IPS-18c (cell line): Measurements from ENCODE around the gene RAMAC.
A peak's percentile ranks its signal among the peaks of the same experiment; 100 is the strongest.

Experiments
- H3K4me3 ChIP-seq: 2 replicates; pipeline ENCODE4 v1.7.0; 2013; ENCODE audit warnings: low read depth, mild to moderate bottlenecking, low read length, moderate library complexity; ENCODE audit not compliant: insufficient read depth
- H3K9me3 ChIP-seq: one replicate; pipeline ENCODE4 v1.6.1; 2013; ENCODE audit warnings: mild to moderate bottlenecking, low read length, moderate library complexity; ENCODE audit not compliant: control insufficient read depth, insufficient read depth

RAMAC gene

DNA sequence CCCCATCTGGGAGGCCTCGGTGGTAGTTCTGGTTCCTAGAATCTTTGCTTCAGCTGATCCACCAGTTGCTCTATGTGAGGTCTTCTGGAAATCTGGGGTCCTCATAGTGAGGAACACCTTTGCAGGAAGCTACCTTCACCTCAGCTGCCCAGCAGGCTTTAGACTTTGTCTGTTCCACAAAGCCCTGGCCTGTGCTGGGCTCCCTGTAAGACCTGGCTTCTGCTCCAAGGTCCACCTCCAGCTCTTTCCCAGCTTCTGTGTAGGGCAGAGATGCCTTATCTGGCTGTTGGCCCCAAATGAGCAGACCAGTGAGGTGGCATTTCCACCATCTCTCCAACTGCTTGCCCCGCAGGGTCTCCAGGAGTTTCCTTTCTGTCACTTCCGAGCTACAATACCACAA is 25.2 kb upstream of the RAMAC start:
- H3K4me3 ChIP-seq = no peak overlapping the region

DNA sequence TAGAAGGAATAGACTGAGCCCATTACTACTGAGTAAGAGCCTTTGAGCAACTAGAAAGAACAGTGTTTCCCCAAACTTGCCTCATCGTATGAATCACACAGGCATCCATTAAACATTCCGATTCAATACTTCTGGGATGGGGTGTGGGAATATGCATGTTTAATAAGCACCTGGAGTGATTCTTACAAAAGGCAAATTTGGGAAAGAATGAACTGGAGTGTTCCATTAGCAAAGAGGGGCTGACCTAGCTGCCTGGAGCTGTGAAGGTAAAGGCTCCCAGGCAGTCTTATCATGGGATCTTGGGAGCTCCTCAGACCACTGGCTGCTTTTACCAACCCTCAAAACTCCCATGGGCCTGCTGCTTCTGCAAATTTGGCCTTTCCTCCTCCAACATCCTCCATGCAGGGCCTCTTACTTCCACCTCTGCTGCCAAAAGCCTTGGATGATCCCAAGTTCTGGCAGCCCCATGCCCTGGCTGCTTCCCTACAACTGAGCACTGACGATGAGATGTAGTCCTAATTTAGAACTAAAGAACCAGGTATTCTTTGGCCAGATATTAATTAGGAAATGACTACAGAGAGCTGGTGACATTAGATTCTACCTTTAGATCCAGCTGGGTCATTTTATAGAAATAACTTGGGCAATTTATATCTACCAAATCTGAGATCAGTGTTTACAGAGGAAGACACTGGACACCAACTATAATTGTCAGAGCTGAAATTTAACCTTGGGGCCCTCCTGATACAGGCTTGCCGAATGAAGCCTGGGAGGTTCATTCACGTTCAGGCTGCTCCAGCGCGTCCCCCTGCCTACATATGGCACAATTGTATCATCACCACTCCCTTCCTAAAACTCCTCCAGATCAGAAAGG is 22.3 kb upstream of the RAMAC start:
- Histone ChIP-seq H3K4me3 (no peak overlapping the region), H3K9me3 (no peaks in the 10 kb centered on the region)

More for the DNA sequence above, 25.2 kb upstream of the RAMAC start:
- H3K9me3 ChIP-seq = no peaks in the 10 kb centered on the region

DNA sequence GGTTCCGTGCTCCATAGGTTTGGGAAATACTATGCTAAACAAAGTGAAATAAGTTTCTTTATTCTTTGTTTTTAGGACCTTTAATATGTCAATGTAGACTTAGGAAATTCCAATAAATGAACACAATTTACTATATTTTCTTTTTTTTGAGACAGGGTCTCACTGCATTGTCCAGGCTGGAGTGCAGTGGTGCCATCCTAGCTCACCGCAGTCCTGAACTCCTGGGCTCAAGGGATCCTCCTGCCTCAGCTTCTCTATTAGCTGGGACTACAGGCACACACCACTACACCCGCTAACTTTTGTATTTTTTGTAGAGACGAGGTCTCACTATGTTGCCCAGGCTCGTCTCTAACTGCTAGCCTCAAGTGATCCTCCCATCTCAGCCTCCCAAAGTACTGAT is 21.1 kb upstream of the RAMAC start:
- H3K4me3 ChIP-seq = no peak overlapping the region
- no peaks in the 10 kb centered on the region for H3K9me3 ChIP-seq

DNA sequence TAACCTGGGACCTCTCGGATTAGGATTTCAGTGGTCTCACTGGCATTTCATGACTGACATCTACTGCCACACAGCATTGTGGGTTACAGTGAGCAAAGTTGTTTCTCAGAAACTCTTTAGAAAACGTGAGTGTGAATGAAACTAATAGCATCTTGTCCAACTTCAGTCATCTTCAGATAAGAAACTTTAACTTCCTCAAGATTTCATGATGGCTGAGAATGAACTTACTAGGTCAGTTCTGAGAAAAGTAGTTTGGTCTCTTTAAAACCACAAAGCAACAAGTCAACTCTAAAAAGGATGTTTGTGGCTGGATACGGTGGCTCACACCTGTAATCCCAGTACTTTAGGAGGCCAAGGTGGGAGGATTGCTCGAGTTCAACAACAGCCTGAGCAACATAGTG is 19.3 kb upstream of the RAMAC start:
- no peaks in the 10 kb centered on the region for H3K9me3 ChIP-seq

DNA sequence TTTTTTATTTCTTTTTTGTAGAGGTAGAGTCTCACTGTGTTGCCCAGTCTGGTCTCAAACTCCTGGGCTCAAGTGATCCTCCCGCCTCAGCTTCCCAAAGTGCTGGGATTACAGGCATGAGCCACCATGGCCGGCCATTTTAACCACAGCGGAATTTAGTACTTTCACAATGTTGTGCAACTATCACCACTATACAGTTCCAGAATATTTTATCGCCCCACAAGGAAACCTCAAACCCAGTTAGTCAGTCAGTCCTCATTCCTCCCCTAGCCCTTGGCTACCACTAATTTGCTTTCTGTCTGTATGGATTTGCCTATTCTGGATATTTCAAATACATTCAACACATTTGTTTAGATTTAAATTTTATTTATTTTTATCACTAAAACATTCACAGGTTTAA is 17.9 kb upstream of the RAMAC start:
- H3K9me3 ChIP-seq = no peaks in the 10 kb centered on the region
- no peak overlapping the region for H3K4me3 ChIP-seq

More for the DNA sequence above, 19.3 kb upstream of the RAMAC start:
- H3K4me3 ChIP-seq = no peak overlapping the region

DNA sequence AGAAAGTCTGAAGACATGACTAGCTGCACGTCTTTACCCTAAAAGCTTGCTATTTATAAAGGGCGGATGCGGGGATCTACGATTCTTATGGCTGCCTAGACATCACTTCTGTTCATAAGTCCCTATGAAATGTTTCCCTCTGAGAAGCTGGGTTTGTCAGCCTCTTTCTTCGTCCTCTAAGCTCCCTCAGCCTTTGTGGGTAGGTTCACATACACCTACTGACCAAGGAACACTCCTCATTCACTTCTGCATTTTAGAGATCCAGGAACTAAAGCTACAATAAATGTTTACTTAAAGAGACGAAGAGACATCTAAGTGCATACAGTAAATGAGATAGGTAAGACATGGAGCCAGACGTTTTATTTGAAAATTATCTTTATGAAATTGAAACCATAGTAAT is 16.7 kb upstream of the RAMAC start:
- H3K9me3 ChIP-seq = no peaks in the 10 kb centered on the region
- H3K4me3 ChIP-seq = no peak overlapping the region

DNA sequence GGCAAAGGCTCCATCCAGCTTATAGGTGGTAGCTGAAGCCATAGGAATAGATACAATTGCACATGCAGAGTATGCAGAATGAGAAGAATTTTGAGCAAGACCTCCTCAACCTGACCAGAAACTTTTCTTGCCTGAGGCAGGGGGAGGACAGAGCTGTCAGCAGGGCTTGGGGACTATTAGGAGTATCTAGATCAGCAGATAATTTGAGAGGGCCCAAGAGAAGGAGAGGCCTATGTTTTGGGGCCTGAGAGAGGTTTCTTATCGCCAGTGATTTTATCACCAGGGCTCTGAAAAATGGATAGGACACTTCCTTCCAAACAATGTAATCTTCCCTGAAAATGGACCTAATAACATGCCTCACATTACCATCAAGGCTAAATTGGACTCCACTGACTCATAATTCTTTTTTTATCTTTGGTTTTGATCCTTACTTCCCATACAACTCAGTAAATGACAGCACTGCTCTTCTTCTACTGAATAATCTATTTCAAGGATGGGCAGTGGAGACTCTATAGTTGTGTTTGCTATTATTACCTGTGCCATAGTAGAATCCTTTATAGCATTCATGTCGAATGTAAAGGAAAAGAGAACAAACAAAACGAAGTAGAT is 15.8 kb upstream of the RAMAC start:
- Histone ChIP-seq H3K4me3 (no peak overlapping the region), H3K9me3 (no peaks in the 10 kb centered on the region)

DNA sequence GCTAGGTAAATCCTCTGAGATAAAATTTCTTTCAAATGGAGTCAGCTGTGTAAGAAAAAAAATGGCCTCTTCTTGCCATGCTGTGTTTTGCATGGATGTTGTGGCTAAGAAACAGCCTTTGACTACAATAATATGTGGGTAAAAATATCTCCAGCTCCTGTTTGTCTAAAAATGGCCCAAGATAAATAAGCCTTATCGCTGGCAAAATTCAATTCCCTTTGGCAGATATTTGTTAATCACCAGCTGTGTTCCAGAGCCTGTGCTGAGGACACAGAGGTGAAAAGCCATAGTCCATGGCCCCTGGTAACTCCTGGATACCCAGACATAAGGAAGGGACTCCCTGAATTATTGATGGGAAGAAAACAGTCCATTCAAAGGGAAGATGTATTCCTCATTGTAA is 15.3 kb upstream of the RAMAC start:
- no peaks in the 10 kb centered on the region for H3K9me3 ChIP-seq
- H3K4me3 ChIP-seq = no peak overlapping the region

DNA sequence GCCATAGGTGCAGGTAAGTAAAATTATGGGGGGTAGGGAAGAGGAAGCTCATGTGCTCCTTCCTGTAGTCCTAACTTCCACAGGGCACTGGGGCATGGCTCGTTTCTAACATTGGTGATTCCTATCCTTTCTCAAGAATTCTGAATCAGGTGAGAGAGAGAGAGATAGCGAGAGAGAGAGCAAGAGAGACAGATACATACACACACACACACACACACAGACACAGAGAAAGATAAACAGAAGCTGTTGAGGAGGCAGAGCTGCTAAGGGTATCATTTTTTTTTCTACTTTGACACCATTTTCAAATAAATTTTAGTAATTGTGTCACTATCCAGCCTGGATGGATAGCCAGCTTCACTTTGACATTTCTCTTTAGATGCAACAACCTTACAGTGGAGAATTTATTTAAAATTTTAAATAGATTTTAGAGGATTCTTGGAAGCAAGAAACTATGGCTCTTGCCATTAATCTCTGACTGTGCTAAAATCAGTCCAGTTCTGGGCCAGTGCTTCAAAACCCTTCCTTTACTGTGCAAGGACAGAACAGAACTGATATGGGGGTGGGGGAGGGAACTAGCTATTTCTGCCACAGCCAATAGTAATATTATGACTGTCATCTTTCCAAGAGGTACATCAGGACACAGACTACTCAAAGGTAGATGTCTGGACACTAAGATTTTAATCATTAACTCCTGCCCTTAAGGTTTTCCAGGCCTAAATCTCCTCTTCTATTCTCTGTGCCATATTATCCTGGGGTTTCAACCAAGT is 14.6 kb upstream of the RAMAC start:
- Histone ChIP-seq H3K9me3 (no peaks in the 10 kb centered on the region), H3K4me3 (no peak overlapping the region)

DNA sequence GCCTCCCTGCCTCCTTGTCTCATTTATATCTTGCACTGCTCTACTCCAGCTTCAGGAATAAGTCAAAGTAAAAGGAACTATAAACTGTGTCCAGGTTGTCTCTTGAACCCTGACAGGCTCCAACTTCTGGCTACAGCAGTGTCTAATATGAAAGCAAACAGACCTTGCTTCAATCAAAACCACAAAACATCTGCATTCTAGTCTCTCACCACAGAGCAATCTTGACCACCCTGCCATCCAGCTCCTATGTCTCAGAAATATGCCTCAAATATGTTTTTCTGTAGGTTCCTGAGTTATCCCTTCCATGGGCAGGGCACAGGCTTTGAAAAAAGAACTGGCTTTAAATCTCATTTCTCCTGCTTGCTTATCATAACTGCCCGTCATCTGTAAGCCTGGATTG is 13.0 kb upstream of the RAMAC start:
- no peaks in the 10 kb centered on the region for H3K9me3 ChIP-seq
- no peak overlapping the region for H3K4me3 ChIP-seq

DNA sequence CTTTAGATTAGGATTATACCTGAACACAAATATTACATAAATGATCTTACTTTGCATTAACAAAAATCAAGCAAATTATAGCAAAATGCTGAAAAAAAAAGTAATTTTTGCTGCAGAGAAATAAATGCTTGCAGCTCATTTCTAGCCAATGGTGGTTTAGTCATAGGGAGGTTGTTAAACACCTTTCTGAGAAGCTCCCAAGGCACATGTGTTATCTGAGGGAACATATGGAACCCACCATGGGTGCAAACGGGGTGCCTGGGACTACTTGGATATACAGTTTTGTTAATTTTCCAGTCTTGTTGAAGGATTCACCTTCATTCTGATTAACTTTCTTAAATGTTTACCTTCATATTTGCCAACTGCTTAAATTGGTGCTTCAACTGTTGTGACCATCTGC is 8.9 kb upstream of the RAMAC start:
- H3K4me3 ChIP-seq = no peak overlapping the region
- H3K9me3 ChIP-seq = no peaks in the 10 kb centered on the region

DNA sequence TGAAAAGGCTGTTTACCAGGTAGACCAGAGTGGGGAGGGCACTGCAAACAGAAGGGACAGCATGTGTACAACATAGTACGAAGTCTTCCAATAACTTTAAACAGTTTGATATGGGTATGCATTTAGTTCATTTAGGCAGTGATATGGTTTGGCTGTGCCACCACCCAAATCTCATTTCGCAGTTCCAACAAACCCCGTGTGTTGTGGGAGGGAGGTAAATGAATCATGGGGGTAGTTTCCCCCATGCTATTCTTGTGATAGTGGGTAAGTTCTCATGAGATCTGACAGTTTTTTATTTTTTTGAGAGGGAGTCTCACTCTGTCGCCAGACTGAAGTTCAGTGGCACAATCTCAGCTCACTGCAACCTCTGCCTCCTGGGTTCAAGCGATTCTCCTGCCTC is 7.6 kb upstream of the RAMAC start:
- no peaks in the 10 kb centered on the region for H3K9me3 ChIP-seq

DNA sequence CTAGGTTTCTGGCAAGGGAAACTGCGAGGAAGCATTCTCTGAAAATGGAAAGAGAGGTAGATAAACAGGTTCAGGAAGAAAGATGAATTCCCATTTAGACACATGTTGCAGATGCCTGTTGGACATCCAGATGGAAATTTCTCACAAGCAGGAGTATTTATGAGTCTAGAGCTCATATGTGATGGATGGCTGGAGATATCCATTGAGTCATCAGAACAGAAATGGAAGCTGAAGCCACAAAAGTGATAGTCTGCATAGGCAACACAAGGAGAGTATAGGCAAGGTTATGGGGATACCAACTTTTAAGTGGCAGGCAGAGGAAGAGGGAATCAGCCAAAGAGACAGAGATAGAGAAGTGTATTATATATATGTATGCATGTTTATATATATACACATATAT is 6.3 kb upstream of the RAMAC start:
- no peaks in the 10 kb centered on the region for H3K9me3 ChIP-seq
- H3K4me3 ChIP-seq = no peak overlapping the region

More for the DNA sequence above, 7.6 kb upstream of the RAMAC start:
- no peak overlapping the region for H3K4me3 ChIP-seq

DNA sequence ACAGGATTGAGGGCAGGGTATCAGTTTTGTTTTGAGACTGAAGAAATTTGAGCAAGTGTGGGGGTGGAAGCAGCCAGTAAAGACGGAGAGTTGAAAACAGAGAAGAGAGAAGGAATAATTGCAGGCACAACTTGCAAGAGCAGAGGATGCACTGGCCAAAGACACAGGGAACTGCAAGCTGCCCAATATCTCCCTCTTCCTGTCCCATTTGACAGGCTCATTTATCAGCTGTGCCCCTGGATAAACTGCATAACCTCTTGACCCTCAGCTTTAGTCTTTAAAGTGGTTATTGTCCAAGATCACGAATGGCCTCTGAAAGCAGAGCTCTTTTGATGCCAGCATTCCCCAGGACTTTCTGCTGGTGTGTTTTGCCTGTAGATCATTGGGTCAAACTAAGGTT is 5.0 kb upstream of the RAMAC start:
- Histone ChIP-seq H3K4me3 (no peak overlapping the region), H3K9me3 (no peaks in the 10 kb centered on the region)

DNA sequence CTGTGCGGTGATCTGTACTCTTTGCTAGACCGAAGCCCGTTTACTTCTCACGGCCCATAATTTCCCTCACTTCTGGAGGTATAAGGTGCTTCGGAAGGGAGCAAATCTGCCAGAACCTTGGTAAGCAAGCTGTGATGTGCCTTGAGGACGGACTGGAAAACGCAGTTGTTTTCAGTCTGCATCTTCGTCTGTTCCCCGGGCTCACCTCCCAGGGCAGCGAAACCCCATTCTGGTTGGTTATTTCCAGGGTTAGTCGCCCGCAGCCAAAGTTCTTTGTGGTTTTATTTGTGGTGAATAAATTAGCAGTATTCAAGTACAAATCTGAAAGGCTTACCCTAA is 401 bp downstream of the RAMAC start:
- Histone ChIP-seq H3K9me3 (no peaks in the 10 kb centered on the region), H3K4me3 (peak overlapping the region; percentile 93)

DNA sequence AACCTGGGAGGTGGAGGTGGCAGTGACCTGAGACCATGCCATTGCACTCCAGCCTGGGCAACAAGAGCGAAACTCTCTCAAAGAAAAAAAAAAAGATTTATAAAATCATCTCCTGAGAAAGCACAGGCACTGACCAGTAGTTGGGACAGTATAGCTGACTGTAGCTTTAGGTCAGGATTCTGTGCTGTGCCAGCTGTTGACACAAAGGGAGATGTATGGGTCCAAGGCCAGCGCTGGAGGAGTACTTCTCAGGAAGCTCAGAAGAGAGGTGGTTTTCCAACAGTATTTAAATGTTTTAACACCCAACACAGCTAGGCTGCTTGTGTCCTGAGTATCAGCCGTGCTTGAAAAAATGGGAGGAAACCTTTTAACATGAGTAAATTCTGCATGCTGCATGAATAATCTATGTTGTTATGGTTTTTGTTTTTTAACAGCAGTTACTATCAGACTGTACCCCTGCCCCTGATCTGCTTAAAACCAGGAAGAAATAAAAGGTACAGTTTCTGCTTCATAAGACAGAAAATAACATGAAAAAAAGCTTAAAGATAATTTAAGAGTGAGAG is 6.5 kb downstream of the RAMAC start:
- H3K4me3 ChIP-seq = no peak overlapping the region
- no peaks in the 10 kb centered on the region for H3K9me3 ChIP-seq

DNA sequence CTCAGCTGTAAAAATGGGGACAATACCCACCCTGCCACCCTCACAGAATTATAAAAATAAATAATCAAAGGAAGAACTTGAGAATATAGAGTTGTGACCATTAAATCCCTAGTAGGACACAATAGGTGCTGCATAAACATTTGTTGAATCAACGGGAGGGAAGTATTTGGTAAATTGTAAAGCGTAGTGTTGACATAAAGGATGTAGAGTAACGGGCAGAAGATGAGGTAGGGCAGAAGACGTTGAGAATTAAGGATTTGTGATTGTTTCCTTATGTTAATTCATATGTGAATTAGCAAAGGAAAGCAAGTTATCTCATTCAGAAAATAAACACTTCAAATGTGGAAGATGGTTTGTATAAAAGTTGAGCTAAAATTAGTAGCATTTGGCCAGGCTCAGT is 7.1 kb downstream of the RAMAC start:
- Histone ChIP-seq H3K4me3 (no peak overlapping the region), H3K9me3 (peaks cover 2% of the 10 kb centered on the region)

DNA sequence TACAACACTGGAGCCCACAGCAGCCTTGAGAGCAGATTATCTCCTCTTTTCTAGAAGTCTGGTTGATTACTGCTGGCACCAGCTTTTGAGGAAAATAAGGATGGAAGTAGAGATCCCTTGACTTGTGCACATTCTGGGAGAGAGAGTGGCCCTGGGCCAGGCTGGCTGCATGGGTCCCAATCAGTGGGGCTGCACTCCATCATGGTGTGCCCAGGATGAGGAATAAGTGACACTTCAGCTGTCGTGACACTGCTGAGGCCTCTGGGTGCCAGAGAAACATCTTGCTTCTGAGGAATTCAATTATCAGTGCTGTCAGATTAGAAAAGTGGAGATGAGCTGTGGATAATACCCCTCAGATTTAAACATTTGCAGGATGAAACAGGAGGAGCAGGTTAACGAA is 9.1 kb downstream of the RAMAC start:
- Histone ChIP-seq H3K4me3 (no peak overlapping the region), H3K9me3 (peaks cover 2% of the 10 kb centered on the region)
